HepG2 (cell line): ENCODE data around the gene HSPA1A. TPM values are rescaled to one million over a fixed set of nuclear protein-coding genes. Genes with fewer than 3 reads are reported as not detected.

Experiments
- HNF1A ChIP-seq, 2 experiments: sonication (generic) in 1 of 2; formaldehyde crosslinking in 1 of 2; IDR thresholded peaks; 2 replicates each; pipeline versions ENCODE4 v1.4.0 to v1.6.1; 2016 to 2020; ENCODE audit warnings: borderline replicate concordance in 1 of 2, low read depth in 1 of 2, mild to moderate bottlenecking in 1 of 2, missing genetic modification reagents in 1 of 2
- NFE2L2 ChIP-seq: fragments of 150-350 bp; IDR thresholded peaks from 2 replicates; pipeline ENCODE4 v1.6.1; 2014; ENCODE audit warnings: low read length
- ZNF18 ChIP-seq: sonication (generic); formaldehyde crosslinking; IDR thresholded peaks from 2 replicates; pipeline ENCODE4 v1.8.0; 2022; ENCODE audit warnings: mild to moderate bottlenecking, missing genetic modification reagents; ENCODE audit not compliant: insufficient replicate concordance
- ZNF790 ChIP-seq: sonication (generic); formaldehyde crosslinking; IDR thresholded peaks from 2 replicates; pipeline ENCODE4 v1.8.0; 2022; ENCODE audit warnings: missing genetic modification reagents, mild to moderate bottlenecking, borderline replicate concordance
- polyA plus RNA-seq, 8 experiments: library from polyadenylated mRNA; depleted of rRNA in 3 of 8; stranded (reverse) in 7 of 8; unstranded in 1 of 8; fragments of >200 nt; fragmentation: Illumina TruSeq in 4 of 8; extraction: Trizol in 4 of 8; gene quantifications; 2 replicates each; pipeline versions ENCODE4 v1.2.1 to v1.2.3, GENCODE V29; 2011 to 2016; ENCODE audit warnings: low read depth in 4 of 8, missing spikeins in 1 of 8, mixed read lengths in 1 of 8; ENCODE audit not compliant: insufficient read depth in 1 of 8
- total RNA-seq, 5 experiments: library from RNA; depleted of rRNA; stranded (reverse); fragments of >200 nt; fragmentation: Illumina TruSeq; extraction: Trizol; gene quantifications; 2 replicates each; pipeline ENCODE4 v1.2.3, GENCODE V29; 2016; ENCODE audit warnings: low read depth in 1 of 5
- TF ChIP-seq, protein P1 (sequence below): sonication (generic); formaldehyde crosslinking; IDR thresholded peaks from 2 replicates; pipeline ENCODE4 v1.4.0; 2020; ENCODE audit warnings: mild to moderate bottlenecking, missing genetic modification reagents
- TF ChIP-seq, protein P2 (sequence below): sonication (generic); formaldehyde crosslinking; IDR thresholded peaks from 2 replicates; pipeline ENCODE4 v1.5.1; 2020; ENCODE audit warnings: mild to moderate bottlenecking, missing genetic modification reagents, moderate library complexity

The HSPA1A gene
- total and polyA plus RNA-seq, 2 of the 13 experiments (the other 11 are each of a cell fraction or from before 2014, with no cell fraction given) = 44.5 to 85.0 TPM

GRCh38 chr6:31815025-31815838 is at the start of gene HSPA1A, which contains the start of gene HSPA1L (continued):
- TF ChIP-seq HNF1A (IDR thresholded peaks at IDR 0.05; ENCODE audit: low read depth) (no peak), HNF1A (CRISPR knock-in tag; IDR thresholded peaks at IDR 0.05; ENCODE audit: borderline replicate concordance) (no peak), NFE2L2 (no peak), ZNF790 (no peak), ZNF18 (CRISPR knock-in tag) (no peak)
- TF ChIP-seq, protein P1, sequence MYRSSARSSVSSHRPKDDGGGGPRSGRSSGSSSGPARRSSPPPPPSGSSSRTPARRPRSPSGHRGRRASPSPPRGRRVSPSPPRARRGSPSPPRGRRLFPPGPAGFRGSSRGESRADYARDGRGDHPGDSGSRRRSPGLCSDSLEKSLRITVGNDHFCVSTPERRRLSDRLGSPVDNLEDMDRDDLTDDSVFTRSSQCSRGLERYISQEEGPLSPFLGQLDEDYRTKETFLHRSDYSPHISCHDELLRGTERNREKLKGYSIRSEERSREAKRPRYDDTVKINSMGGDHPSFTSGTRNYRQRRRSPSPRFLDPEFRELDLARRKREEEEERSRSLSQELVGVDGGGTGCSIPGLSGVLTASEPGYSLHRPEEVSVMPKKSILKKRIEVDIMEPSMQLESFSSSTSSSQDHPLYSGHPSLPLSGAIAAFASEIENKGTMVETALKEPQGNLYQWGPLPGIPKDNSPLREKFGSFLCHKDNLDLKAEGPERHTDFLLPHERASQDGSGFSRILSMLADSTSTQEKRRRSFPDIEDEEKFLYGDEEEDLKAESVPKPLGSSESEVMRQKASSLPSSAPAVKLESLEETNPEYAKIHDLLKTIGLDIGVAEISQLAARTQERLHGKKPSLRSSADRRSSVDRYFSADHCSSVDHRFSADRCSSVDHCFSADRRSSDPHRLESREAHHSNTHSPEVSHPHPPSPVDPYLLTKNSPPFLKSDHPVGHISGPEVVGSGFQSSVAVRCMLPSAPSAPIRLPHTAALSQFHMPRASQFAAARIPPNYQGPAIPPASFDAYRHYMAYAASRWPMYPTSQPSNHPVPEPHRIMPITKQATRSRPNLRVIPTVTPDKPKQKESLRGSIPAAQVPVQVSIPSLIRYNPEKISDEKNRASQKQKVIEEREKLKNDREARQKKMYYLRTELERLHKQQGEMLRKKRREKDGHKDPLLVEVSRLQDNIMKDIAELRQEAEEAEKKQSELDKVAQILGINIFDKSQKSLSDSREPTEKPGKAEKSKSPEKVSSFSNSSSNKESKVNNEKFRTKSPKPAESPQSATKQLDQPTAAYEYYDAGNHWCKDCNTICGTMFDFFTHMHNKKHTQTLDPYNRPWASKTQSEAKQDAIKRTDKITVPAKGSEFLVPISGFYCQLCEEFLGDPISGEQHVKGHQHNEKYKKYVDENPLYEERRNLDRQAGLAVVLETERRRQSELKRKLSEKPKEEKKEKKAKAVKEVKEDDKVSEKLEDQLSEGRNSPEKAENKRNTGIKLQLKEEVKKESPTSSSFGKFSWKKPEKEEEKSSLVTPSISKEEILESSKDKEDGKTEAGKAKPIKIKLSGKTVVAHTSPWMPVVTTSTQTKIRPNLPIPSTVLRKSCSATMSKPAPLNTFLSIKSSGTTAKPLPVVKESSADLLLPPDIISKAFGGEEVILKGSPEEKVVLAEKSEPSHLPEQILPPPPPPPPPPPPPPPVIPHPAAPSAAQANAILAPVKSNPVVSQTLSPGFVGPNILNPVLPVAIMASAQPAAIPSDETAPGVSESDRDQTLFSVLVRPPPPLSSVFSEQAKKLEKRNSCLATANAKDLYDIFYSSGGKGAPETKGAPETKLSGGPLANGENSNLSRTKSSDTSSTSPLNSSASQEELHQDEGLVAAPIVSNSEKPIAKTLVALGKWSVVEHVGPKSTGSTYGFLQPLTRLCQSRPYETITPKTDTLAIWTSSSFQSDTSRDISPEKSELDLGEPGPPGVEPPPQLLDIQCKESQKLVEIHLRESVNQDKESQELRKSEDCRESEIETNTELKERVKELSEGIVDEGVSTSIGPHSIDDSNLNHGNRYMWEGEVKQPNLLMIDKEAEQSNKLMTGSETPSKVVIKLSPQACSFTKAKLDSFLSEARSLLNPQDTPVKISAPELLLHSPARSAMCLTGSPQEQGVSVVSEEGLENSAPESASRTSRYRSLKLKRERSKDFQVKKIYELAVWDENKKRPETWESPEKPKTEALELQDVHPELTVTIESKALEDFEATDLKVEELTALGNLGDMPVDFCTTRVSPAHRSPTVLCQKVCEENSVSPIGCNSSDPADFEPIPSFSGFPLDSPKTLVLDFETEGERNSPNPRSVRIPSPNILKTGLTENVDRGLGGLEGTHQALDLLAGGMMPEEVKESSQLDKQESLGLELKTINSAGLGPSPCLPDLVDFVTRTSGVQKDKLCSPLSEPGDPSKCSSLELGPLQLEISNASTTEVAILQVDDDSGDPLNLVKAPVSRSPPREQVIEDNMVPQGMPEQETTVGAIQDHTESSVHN (CRISPR knock-in tag) = no peak
- TF ChIP-seq, protein P2, sequence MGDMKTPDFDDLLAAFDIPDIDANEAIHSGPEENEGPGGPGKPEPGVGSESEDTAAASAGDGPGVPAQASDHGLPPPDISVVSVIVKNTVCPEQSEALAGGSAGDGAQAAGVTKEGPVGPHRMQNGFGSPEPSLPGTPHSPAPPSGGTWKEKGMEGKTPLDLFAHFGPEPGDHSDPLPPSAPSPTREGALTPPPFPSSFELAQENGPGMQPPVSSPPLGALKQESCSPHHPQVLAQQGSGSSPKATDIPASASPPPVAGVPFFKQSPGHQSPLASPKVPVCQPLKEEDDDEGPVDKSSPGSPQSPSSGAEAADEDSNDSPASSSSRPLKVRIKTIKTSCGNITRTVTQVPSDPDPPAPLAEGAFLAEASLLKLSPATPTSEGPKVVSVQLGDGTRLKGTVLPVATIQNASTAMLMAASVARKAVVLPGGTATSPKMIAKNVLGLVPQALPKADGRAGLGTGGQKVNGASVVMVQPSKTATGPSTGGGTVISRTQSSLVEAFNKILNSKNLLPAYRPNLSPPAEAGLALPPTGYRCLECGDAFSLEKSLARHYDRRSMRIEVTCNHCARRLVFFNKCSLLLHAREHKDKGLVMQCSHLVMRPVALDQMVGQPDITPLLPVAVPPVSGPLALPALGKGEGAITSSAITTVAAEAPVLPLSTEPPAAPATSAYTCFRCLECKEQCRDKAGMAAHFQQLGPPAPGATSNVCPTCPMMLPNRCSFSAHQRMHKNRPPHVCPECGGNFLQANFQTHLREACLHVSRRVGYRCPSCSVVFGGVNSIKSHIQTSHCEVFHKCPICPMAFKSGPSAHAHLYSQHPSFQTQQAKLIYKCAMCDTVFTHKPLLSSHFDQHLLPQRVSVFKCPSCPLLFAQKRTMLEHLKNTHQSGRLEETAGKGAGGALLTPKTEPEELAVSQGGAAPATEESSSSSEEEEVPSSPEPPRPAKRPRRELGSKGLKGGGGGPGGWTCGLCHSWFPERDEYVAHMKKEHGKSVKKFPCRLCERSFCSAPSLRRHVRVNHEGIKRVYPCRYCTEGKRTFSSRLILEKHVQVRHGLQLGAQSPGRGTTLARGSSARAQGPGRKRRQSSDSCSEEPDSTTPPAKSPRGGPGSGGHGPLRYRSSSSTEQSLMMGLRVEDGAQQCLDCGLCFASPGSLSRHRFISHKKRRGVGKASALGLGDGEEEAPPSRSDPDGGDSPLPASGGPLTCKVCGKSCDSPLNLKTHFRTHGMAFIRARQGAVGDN (CRISPR knock-in tag) = peak; percentile 67
